SK-MEL-5 (cell line): Measurements from ENCODE around the gene CEP83. TPM values are rescaled to one million over a fixed set of nuclear protein-coding genes. Genes with fewer than 3 reads are reported as not detected.
"Not testable (repeated sequence)": the region's sequence is repeated elsewhere in the genome, so short reads cannot be mapped to it uniquely, and the experiment has no call there.

Experiments used
- DNase-seq: peaks from one replicate; pipeline ENCODE4 v3.0.0-alpha.2; 2016; ENCODE audit warnings: low read depth, low spot score
- in situ Hi-C: cut with HindIII; loops from 2 replicates; pipeline ENCODE4 v1.10.0; 2016; ENCODE audit warnings: low sequenced_read_pairs, high pct_unique_total_duplicates, low pct_unique_long_range_greater_than_20kb
- total RNA-seq: library from RNA; depleted of rRNA; stranded (reverse); fragments of >200 nt; shearing (Covaris generic); gene quantifications from 2 replicates; pipeline ENCODE4 v1.2.3, GENCODE V29; 2014

Gene CEP83
- total RNA-seq, 1 experiment from 2014 or later, result 12.0 TPM

GRCh38 chr12:94398685-94399084 lies 61.0 kb downstream of the CEP83 start:
- DNase-seq, in situ Hi-C loops: not testable (repeated sequence)

- DNase-seq, result no peak
- in situ Hi-C loops, result no loop called here
Measured at GRCh38 chr12:94397401-94397800, 62.3 kb downstream of the CEP83 start.

- DNase-seq, in situ Hi-C loops: not testable (repeated sequence)
Measured at GRCh38 chr12:94396014-94396413, 63.7 kb downstream of the CEP83 start.

- no peak for DNase-seq
Measured at GRCh38 chr12:94390130-94390485, 69.6 kb downstream of the CEP83 start.

GRCh38 chr12:94389482-94390129 lies 70.1 kb downstream of the CEP83 start:
- in situ Hi-C loops, DNase-seq: not testable (repeated sequence)

More at GRCh38 chr12:94390130-94390485, 69.6 kb downstream of the CEP83 start:
- in situ Hi-C loops, result no loop called here

- in situ Hi-C loops, result no loop called here
- DNase-seq, result no peak
Measured at GRCh38 chr12:94386422-94386821, 73.2 kb downstream of the CEP83 start.

DNA sequence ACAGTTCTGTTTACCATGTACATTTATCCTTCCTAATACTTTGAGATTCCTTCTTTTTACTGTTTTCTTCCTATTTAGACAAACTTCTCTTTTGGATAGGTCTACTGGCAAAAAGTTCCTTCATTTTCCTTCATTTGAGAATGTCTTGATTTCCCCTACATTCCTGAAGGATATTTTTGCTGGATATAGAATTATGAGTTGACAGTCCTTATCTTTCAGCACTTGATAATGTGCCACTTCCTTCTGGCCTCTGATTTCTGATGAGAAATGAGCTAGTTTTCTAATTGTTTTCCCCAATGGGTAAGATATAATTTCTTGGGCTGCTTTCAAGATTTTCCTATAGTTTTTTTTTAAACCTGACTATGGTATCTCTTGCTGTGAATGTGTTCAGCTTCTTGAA lies 75.6 kb downstream of the CEP83 start:
- DNase-seq, result no peak
- in situ Hi-C loops, result no loop called here

- DNase-seq, result peak; percentile 9
- in situ Hi-C loops, result no loop called here
Measured at GRCh38 chr12:94380507-94380906, 79.2 kb downstream of the CEP83 start.

- no peak for DNase-seq
- in situ Hi-C loops, result no loop called here
Measured at GRCh38 chr12:94379479-94380113, 80.1 kb downstream of the CEP83 start.

DNA sequence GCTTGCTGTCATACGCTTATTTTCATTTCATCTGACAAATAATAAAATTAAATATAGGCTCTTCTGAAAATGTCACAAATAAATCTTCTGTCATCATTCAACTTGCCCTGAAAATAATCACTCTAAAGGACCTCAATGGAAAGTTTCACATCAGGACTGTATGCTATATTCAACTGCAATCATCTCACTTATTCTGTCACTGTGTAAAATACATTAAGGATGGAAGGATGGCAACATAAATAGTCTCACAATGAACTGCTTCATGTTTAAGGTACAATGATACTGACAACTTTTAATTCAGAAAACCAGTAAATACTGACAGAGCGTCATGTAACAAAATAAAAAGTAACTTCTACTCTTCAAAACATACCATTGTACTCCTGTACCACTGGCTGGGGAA lies 82.1 kb downstream of the CEP83 start:
- in situ Hi-C loops, result no loop called here
- DNase-seq, result no peak

- in situ Hi-C loops, result no loop called here
- DNase-seq, result no peak
Measured at GRCh38 chr12:94374124-94374523, 85.5 kb downstream of the CEP83 start.

- in situ Hi-C loops, result no loop called here
- no peak for DNase-seq
Measured at GRCh38 chr12:94372461-94372860, 87.2 kb downstream of the CEP83 start.

DNA sequence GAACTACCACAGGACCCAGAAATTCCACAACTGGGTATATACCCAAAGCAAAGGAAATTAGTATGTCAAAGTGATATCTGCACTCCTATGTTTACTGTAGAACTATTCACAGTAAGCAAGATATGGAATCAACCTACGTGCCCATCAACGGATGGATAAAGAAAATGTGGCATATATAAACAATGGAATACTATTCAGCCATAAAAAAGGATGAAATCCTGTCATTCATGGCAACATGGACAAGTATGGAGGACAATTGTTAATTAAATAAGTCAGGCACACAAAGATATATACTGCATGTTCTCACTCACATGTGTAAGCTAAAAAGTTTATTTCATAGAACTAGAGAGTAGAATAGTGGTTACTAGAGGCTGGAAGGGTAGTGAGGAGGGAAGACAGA lies 97.0 kb downstream of the CEP83 start:
- in situ Hi-C loops, result no loop called here
- no peak for DNase-seq

- no peak for DNase-seq
- in situ Hi-C loops, result no loop called here
Measured at GRCh38 chr12:94359761-94360160, 99.9 kb downstream of the CEP83 start.

DNA sequence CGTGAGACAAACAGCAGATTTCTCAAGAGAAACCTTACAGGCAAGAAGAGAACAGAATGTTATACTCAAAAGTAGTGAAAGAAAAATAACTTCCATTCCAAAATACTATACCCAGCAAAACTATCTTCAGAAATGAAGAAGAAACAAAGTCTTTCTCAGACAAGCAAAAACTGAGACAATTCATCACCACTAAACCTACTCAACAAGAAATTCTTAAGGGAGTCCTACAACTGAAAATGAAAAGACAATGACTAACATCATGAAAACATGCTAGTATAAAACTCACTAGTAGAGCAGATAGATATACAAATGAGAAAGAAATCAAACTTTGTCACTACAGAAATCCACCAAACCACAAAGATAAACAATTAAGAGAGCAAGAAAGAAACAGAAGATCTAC lies 106.5 kb downstream of the CEP83 start:
- in situ Hi-C loops, result no loop called here
- no peak for DNase-seq

GRCh38 chr12:94340573-94340972 lies 119.1 kb downstream of the CEP83 start:
- no peak for DNase-seq
- in situ Hi-C loops, result no loop called here

GRCh38 chr12:94338006-94338794 lies 121.5 kb downstream of the CEP83 start:
- no peak for DNase-seq
- in situ Hi-C loops, result no loop called here

GRCh38 chr12:94336211-94336925 lies 123.3 kb downstream of the CEP83 start:
- in situ Hi-C loops, result no loop called here
- DNase-seq, result no peak
